H1 (cell line): ENCODE results near the gene PSMD3. TPM values are rescaled to one million over a fixed set of nuclear protein-coding genes. Genes with fewer than 3 reads are reported as not detected.

Source experiments
- CTCF ChIA-PET: fragments of 300-600 bp; sonication (Branson Sonifier 250); formaldehyde crosslinking; loops from one replicate; lab custom pipeline; 2021; ENCODE audit not compliant: partially characterized antibody; lab: Charles Lee
- POLR2A ChIA-PET: fragments of 300-600 bp; sonication (Branson Sonifier 250); formaldehyde crosslinking; loops from one replicate; lab custom pipeline; 2021; ENCODE audit warnings: inconsistent platforms; ENCODE audit not compliant: partially characterized antibody; lab: Charles Lee
- DNase-seq, 2 experiments: peaks; one replicate each; pipeline versions ENCODE4 v3.0.0 to v3.0.0-alpha.2; 2010 to 2022; ENCODE audit warnings: low spot score in 2 of 2, low read depth in 1 of 2, mixed read lengths in 1 of 2
- FAIRE-seq: peaks from 2 replicates; lab custom pipeline; 2011; peaks lifted over from hg19 to GRCh38; lab: Jason Lieb, UNC
- H2AFZ ChIP-seq: 2 replicates; pipeline ENCODE4 v1.8.1; 2012; ENCODE audit warnings: low read length, inconsistent platforms
- H2AK5ac ChIP-seq: 2 replicates; pipeline ENCODE4 v1.6.1; 2013; ENCODE audit warnings: low read depth, low read length
- H2BK120ac ChIP-seq: replicated peaks from 2 replicates; pipeline ENCODE3; 2013; ENCODE audit warnings: low read depth, low read length, inconsistent platforms
- H2BK12ac ChIP-seq: 2 replicates; pipeline ENCODE4 v1.6.1; 2013; ENCODE audit warnings: low read depth, low read length
- H2BK15ac ChIP-seq: 2 replicates; pipeline ENCODE4 v1.6.1; 2013; ENCODE audit warnings: low read length
- H2BK20ac ChIP-seq: 2 replicates; pipeline ENCODE4 v1.6.1; 2013; ENCODE audit warnings: low read length
- H2BK5ac ChIP-seq: 2 replicates; pipeline ENCODE4 v1.6.1; 2013; ENCODE audit warnings: low read depth, low read length
- H3K14ac ChIP-seq: 2 replicates; pipeline ENCODE4 v1.6.1; 2013; ENCODE audit warnings: inconsistent platforms; ENCODE audit not compliant: insufficient read length
- H3K18ac ChIP-seq: 2 replicates; pipeline ENCODE4 v1.6.1; 2013; ENCODE audit warnings: low read length; ENCODE audit errors: extremely low read depth
- H3K23ac ChIP-seq: 2 replicates; pipeline ENCODE4 v1.6.1; 2013; ENCODE audit warnings: inconsistent platforms; ENCODE audit not compliant: insufficient read length
- H3K23me2 ChIP-seq: 2 replicates; pipeline ENCODE4 v1.6.1; 2013; ENCODE audit warnings: low read depth, low read length
- H3K27ac ChIP-seq: 2 replicates; pipeline ENCODE4 v1.6.1; 2011; ENCODE audit warnings: low read depth, low read length, inconsistent platforms
- H3K27me3 ChIP-seq, 4 experiments: replicated peaks in 1 of 4; 1 replicate in 1 of 4; 2 replicates in 3 of 4; pipeline versions ENCODE4 v1.6.1 to v1.8.1; 2011 to 2013; ENCODE audit warnings: low read length in 3 of 4, mild to moderate bottlenecking in 3 of 4, inconsistent platforms in 2 of 4, mixed read lengths in 2 of 4, moderate library complexity in 1 of 4; ENCODE audit not compliant: control insufficient read depth in 3 of 4, insufficient read depth in 3 of 4; ENCODE audit errors: extremely low read depth in 1 of 4
- H3K36me3 ChIP-seq, 4 experiments: 2 replicates each; pipeline versions ENCODE4 v1.6.1 to v1.8.1; 2011 to 2013; ENCODE audit warnings: mild to moderate bottlenecking in 4 of 4, low read length in 3 of 4, moderate library complexity in 2 of 4, control low read depth in 1 of 4, inconsistent platforms in 1 of 4; ENCODE audit not compliant: insufficient read depth in 4 of 4, control insufficient read depth in 2 of 4
- H3K4ac ChIP-seq: replicated peaks from 2 replicates; pipeline ENCODE3; 2013; ENCODE audit warnings: low read length, low read depth, mixed read lengths, inconsistent platforms; ENCODE audit not compliant: insufficient read length
- H3K4me1 ChIP-seq, 4 experiments: replicated peaks in 1 of 4; 1 replicate in 1 of 4; 2 replicates in 3 of 4; pipeline versions ENCODE4 v1.6.1 to v1.8.1; 2011 to 2013; ENCODE audit warnings: low read length in 3 of 4, inconsistent platforms in 2 of 4, mixed read lengths in 1 of 4; ENCODE audit not compliant: insufficient read depth in 4 of 4, control insufficient read depth in 3 of 4
- H3K4me2 ChIP-seq, 2 experiments: 2 replicates each; pipeline versions ENCODE4 v1.6.1 to v1.8.1; 2011 to 2013; ENCODE audit warnings: low read depth in 2 of 2, low read length in 2 of 2, control low read depth in 1 of 2, inconsistent platforms in 1 of 2, mild to moderate bottlenecking in 1 of 2; ENCODE audit not compliant: insufficient read depth in 1 of 2
- H3K4me3 ChIP-seq, 4 experiments: fragments of 200-600, 300-600 bp in 1 of 4; sonication (generic), shearing (Covaris generic), sonication (Bioruptor Twin) in 1 of 4; 2 replicates each; pipeline versions ENCODE4 v1.5.1 to v1.8.1; 2011 to 2016; ENCODE audit warnings: low read length in 4 of 4, low read depth in 3 of 4, control low read depth in 2 of 4, inconsistent platforms in 2 of 4, mild to moderate bottlenecking in 2 of 4, mixed read lengths in 1 of 4, moderate library complexity in 1 of 4; ENCODE audit not compliant: insufficient read depth in 2 of 4; ENCODE audit errors: extremely low read depth in 1 of 4
- H3K56ac ChIP-seq: replicated peaks from 2 replicates; pipeline ENCODE3; 2013; ENCODE audit warnings: low read depth, mild to moderate bottlenecking, mixed read lengths, low read length, inconsistent platforms; ENCODE audit not compliant: insufficient read length
- H3K79me1 ChIP-seq: 2 replicates; pipeline ENCODE4 v1.6.1; 2013; ENCODE audit warnings: low read depth, low read length, control low read depth
- H3K79me2 ChIP-seq, 2 experiments: 2 replicates each; pipeline versions ENCODE4 v1.6.1 to v1.8.1; 2012 to 2013; ENCODE audit warnings: low read length in 2 of 2, mild to moderate bottlenecking in 2 of 2, inconsistent platforms in 1 of 2; ENCODE audit not compliant: insufficient read depth in 2 of 2, control insufficient read depth in 1 of 2
- H3K9ac ChIP-seq, 4 experiments: replicated peaks in 1 of 4; 1 replicate in 1 of 4; 2 replicates in 3 of 4; pipeline versions ENCODE4 v1.6.1 to v1.8.1; 2011 to 2013; ENCODE audit warnings: low read depth in 3 of 4, low read length in 3 of 4, control low read depth in 2 of 4, mild to moderate bottlenecking in 2 of 4, moderate library complexity in 2 of 4, inconsistent platforms in 1 of 4; ENCODE audit errors: extremely low read depth in 1 of 4
- H3K9me3 ChIP-seq, 2 experiments: 2 replicates each; pipeline versions ENCODE4 v1.6.1 to v1.8.1; 2012 to 2013; ENCODE audit warnings: mild to moderate bottlenecking in 2 of 2, moderate library complexity in 2 of 2, control low read depth in 1 of 2, inconsistent platforms in 1 of 2, low read depth in 1 of 2, low read length in 1 of 2, mixed read lengths in 1 of 2; ENCODE audit not compliant: insufficient read depth in 2 of 2
- H4K20me1 ChIP-seq, 2 experiments: replicated peaks in 1 of 2; 2 replicates each; pipeline versions ENCODE3 to v1.8.1; 2011 to 2013; ENCODE audit warnings: inconsistent platforms in 2 of 2, low read length in 2 of 2, mild to moderate bottlenecking in 1 of 2; ENCODE audit not compliant: insufficient read depth in 2 of 2, control insufficient read depth in 1 of 2
- H4K5ac ChIP-seq: 2 replicates; pipeline ENCODE4 v1.6.1; 2013; ENCODE audit warnings: low read length, low read depth, mixed read lengths, inconsistent platforms; ENCODE audit not compliant: insufficient read length
- H4K8ac ChIP-seq: 2 replicates; pipeline ENCODE4 v1.8.0; 2013; ENCODE audit warnings: mild to moderate bottlenecking, moderate library complexity, low read length, inconsistent platforms; ENCODE audit not compliant: insufficient read depth; ENCODE audit errors: extremely low read depth
- H4K91ac ChIP-seq: replicated peaks from 2 replicates; pipeline ENCODE3; 2013; ENCODE audit warnings: low read length, mixed read lengths, inconsistent platforms; ENCODE audit not compliant: insufficient read length
- CHD1 ChIP-seq: IDR thresholded peaks from 2 replicates; pipeline ENCODE4 v1.6.1; 2012; ENCODE audit warnings: low read depth, low read length, improper control_type of control experiment
- NRF1 ChIP-seq: IDR thresholded peaks from 2 replicates; pipeline ENCODE4 v1.6.1; 2011; ENCODE audit warnings: mild to moderate bottlenecking, low read depth, low read length, improper control_type of control experiment
- PHF8 ChIP-seq: fragments of 200-600 bp; sonication (generic); conservative IDR thresholded peaks from 2 replicates; pipeline ENCODE4 v1.7.1; 2012; ENCODE audit warnings: low read depth, mild to moderate bottlenecking, inconsistent platforms, low read length, moderate library complexity
- POLR2A ChIP-seq, 2 experiments: IDR thresholded peaks; 1 replicate in 1 of 2; 2 replicates in 1 of 2; pipeline ENCODE4 v1.6.1; 2011; ENCODE audit warnings: low read depth in 2 of 2, low read length in 2 of 2, mild to moderate bottlenecking in 2 of 2; ENCODE audit errors: control extremely low read depth in 1 of 2
- WGBS, 2 experiments: shearing (Covaris generic) in 1 of 2; methylation state at CpG; one replicate each; pipeline versions ENCODE4 v1.1.6 to v1.1.7; 2013 to 2015; ENCODE audit warnings: low lambda C conversion rate in 2 of 2, mixed read lengths in 2 of 2, inconsistent platforms in 1 of 2, low coverage in 1 of 2, missing lambda C conversion rate in 1 of 2; ENCODE audit not compliant: insufficient replicate concordance in 2 of 2, insufficient coverage in 1 of 2, insufficient read length in 1 of 2; ENCODE audit errors: extremely low coverage in 1 of 2, missing lambda C conversion rate in 1 of 2; 5-methylcytosine and 5-hydroxymethylcytosine counted together
- polyA plus RNA-seq, 7 experiments: library from polyadenylated mRNA; depleted of rRNA in 3 of 7; stranded (reverse) in 5 of 7; unstranded in 2 of 7; fragments of >200 nt in 5 of 7; fragments of 200-250 nt in 2 of 7; gene quantifications; 1 replicate in 5 of 7; 2 replicates in 1 of 7; 4 replicates in 1 of 7; pipeline versions ENCODE4 v1.2.1 to v1.2.3, GENCODE V29; 2011 to 2013; ENCODE audit warnings: missing spikeins in 2 of 7, mixed read lengths in 2 of 7
- total RNA-seq: library from RNA; stranded (reverse); fragmentation: NEBNext Ultra II Directional; extraction: Animal tissue kit (Norgen Biotek cat#: 25700); gene quantifications from 2 replicates; pipeline ENCODE4 v1.2.1, GENCODE V29; 2021

The PSMD3 gene
- total and polyA plus RNA-seq, 2 of the 8 experiments (the other 6 are each of a cell fraction or from before 2014, with no cell fraction given) = 151 to 198 TPM

DNA sequence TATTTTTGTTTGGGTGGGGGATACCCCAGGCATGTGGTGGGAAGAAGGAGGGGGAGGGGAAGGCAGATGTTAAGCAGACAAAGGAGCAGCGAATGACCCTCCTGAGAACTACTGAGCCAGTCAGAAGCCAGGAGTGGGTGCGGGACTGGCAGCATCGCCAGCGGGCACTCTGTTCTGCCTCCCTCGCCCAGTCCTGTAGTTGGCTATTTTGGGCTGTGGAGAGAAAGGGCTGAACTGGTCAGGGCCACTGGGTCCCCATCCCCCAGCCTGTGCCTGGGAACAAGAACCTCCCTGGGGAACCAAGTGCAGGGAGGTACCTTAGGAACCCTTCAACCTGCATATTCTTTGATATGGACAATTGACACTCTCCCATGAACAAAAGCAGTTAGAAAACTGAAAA is 46.7 kb upstream of the PSMD3 start:
- Histone ChIP-seq H3K27me3 (no peaks in the 10 kb centered on the region; a peak in 1 of 7 replicates), H4K8ac (no peak overlapping the region), H3K36me3 (no peaks in the 10 kb centered on the region), H2AFZ (no peak overlapping the region), H3K9ac (no peak overlapping the region), H2BK12ac (no peak overlapping the region), H3K23ac (no peak overlapping the region), H3K4ac (no peak overlapping the region), H3K9me3 (no peaks in the 10 kb centered on the region), H3K79me2 (no peaks in the 10 kb centered on the region), H3K4me3 (no peak overlapping the region), H3K23me2 (0 out of 2 replicates have a peak, but pooled peaks cover 2% of the 10 kb centered on the region), H3K4me1 (peaks cover 0 to 7% (median 4%) of the 10 kb centered on the region in 4 experiments; a peak in 5 of 7 replicates), H3K14ac (no peak overlapping the region), H2AK5ac (no peak overlapping the region), H4K91ac (no peak overlapping the region), H2BK20ac (no peak overlapping the region), H3K27ac (no peak overlapping the region), H2BK15ac (no peak overlapping the region), H2BK120ac (no peak overlapping the region), H4K5ac (no peak overlapping the region), H4K20me1 (no peaks in the 10 kb centered on the region), H3K4me2 (peak overlapping the region; percentile 14 to 45; a peak in 1 of 4 replicates), H2BK5ac (no peak overlapping the region), H3K56ac (no peak overlapping the region), H3K18ac (no peak overlapping the region), H3K79me1 (no peaks in the 10 kb centered on the region)
- POLR2A ChIA-PET = interaction anchor here (1.4 to 1.5 kb wide), 2 partner anchors 19 to 29 kb away, joined by 3 to 5 read pairs; no protein-coding TSS in a partner anchor
- WGBS, 2 experiments = 78% methylated on average over 4 of the region's 5 CpGs; no CpG with 5 or more reads in 1 of the 2 experiments
- CTCF ChIA-PET = interaction anchor here (0.6 kb wide), 1 partner anchor 52 kb away, joined by 3 read pairs; no protein-coding TSS in a partner anchor
- TF ChIP-seq PHF8 = no peak
- no peak for TF ChIP-seq NRF1
- TF ChIP-seq POLR2A (IDR thresholded peaks at IDR 0.05; ENCODE audit: control extremely low read depth in 1 of 2, low read depth in 2 of 2, low read length in 2 of 2) = no peak
- TF ChIP-seq CHD1 = no peak
- DNase-seq (no peak), FAIRE-seq (no peak)
